Measurements from ENCODE around the gene SORL1. TPM values are rescaled to one million over a fixed set of nuclear protein-coding genes. Genes with fewer than 3 reads are reported as not detected.

SORL1 gene
- total RNA-seq, 4 donors from 2014 or later: 7.3 to 18.8 (median 12.3) TPM

GRCh38 chr11:121606354-121606753 is 154.2 kb downstream of the SORL1 start:
- 90 to 97% methylated on average over 4 of the region's 4 CpGs for WGBS, 2 donors
- Histone ChIP-seq H3K9me3 (no peaks in the 10 kb centered on the region), H3K27ac (no peak overlapping the region), H3K36me3 (no peaks in the 10 kb centered on the region), H3K4me3 (no peak overlapping the region), H3K27me3 (no peaks in the 10 kb centered on the region), H3K4me1 (no peaks in the 10 kb centered on the region)
- no peak for DNase-seq (ENCODE audit: low spot score in 2 of 2)
- TF ChIP-seq EP300 (IDR thresholded peaks at IDR 0.05) (no peak), POLR2A (IDR thresholded peaks at IDR 0.05) (no peak)

- Histone ChIP-seq H3K27ac (no peak overlapping the region), H3K9me3 (no peaks in the 10 kb centered on the region), H3K27me3 (no peaks in the 10 kb centered on the region), H3K36me3 (no peaks in the 10 kb centered on the region), H3K4me3 (no peak overlapping the region), H3K4me1 (no peaks in the 10 kb centered on the region)
- WGBS, 2 donors: 89 to 91% methylated on average over 5 of the region's 5 CpGs
- no peak for DNase-seq (ENCODE audit: low spot score in 2 of 2)
- TF ChIP-seq EP300 (IDR thresholded peaks at IDR 0.05) (no peak), CTCF (IDR thresholded peaks at IDR 0.05) (no peak), POLR2A (IDR thresholded peaks at IDR 0.05) (no peak)
Measured at GRCh38 chr11:121607341-121607740, 155.2 kb downstream of the SORL1 start.

GRCh38 chr11:121608545-121609098 is 156.5 kb downstream of the SORL1 start:
- no peak overlapping the region for H3K27ac ChIP-seq
- 92% methylated on average over 9 of the region's 9 CpGs for WGBS, 2 donors
- no peaks in the 10 kb centered on the region for H3K36me3 ChIP-seq
- TF ChIP-seq EP300 (IDR thresholded peaks at IDR 0.05) (no peak), POLR2A (IDR thresholded peaks at IDR 0.05) (no peak), CTCF (IDR thresholded peaks at IDR 0.05) (no peak)
- H3K9me3 ChIP-seq: no peaks in the 10 kb centered on the region
- no peak for DNase-seq (ENCODE audit: low spot score in 2 of 2)
- H3K27me3 ChIP-seq: no peaks in the 10 kb centered on the region
- no peak overlapping the region for H3K4me3 ChIP-seq
- H3K4me1 ChIP-seq: no peaks in the 10 kb centered on the region

GRCh38 chr11:121610706-121611105 is 158.6 kb downstream of the SORL1 start:
- WGBS, 2 donors: 51 to 56% methylated on average over 6 of the region's 6 CpGs
- no peaks in the 10 kb centered on the region for H3K27me3 ChIP-seq
- peaks cover 0 to 7% (median 0%) of the 10 kb centered on the region in 3 donors for H3K36me3 ChIP-seq
- TF ChIP-seq POLR2A (IDR thresholded peaks at IDR 0.05) (no peak), CTCF (IDR thresholded peaks at IDR 0.05) (no peak), EP300 (IDR thresholded peaks at IDR 0.05) (no peak)
- H3K4me3 ChIP-seq: no peak overlapping the region
- no peaks in the 10 kb centered on the region for H3K4me1 ChIP-seq
- H3K27ac ChIP-seq: no peak overlapping the region
- no peaks in the 10 kb centered on the region for H3K9me3 ChIP-seq
- no peak for DNase-seq (ENCODE audit: low spot score in 2 of 2)

- WGBS, 2 donors: 82 to 83% methylated on average over 6 of the region's 6 CpGs
- no peaks in the 10 kb centered on the region for H3K27me3 ChIP-seq
- H3K36me3 ChIP-seq: peaks cover 0 to 7% (median 0%) of the 10 kb centered on the region in 3 donors
- no peaks in the 10 kb centered on the region for H3K4me1 ChIP-seq
- TF ChIP-seq CTCF (IDR thresholded peaks at IDR 0.05) (no peak), EP300 (IDR thresholded peaks at IDR 0.05) (no peak), POLR2A (IDR thresholded peaks at IDR 0.05) (no peak)
- no peak overlapping the region for H3K27ac ChIP-seq
- DNase-seq (ENCODE audit: low spot score in 2 of 2): no peak
- H3K4me3 ChIP-seq: no peak overlapping the region
- no peaks in the 10 kb centered on the region for H3K9me3 ChIP-seq
Measured at GRCh38 chr11:121611242-121611641, 159.1 kb downstream of the SORL1 start.

- Histone ChIP-seq H3K27ac (no peak overlapping the region), H3K4me1 (no peaks in the 10 kb centered on the region), H3K36me3 (peaks cover 0 to 7% (median 0%) of the 10 kb centered on the region in 3 donors), H3K9me3 (no peaks in the 10 kb centered on the region), H3K27me3 (no peaks in the 10 kb centered on the region), H3K4me3 (no peak overlapping the region)
- DNase-seq (ENCODE audit: low spot score in 2 of 2): no peak
- 57 to 67% methylated on average over 4 of the region's 4 CpGs for WGBS, 2 donors
- TF ChIP-seq EP300 (IDR thresholded peaks at IDR 0.05): no peak
- TF ChIP-seq CTCF (IDR thresholded peaks at IDR 0.05): no peak
- no peak for TF ChIP-seq POLR2A (IDR thresholded peaks at IDR 0.05)
Measured at GRCh38 chr11:121613724-121614123, 161.6 kb downstream of the SORL1 start.
